Activated naive CD8-positive, alpha-beta T cell treated with anti-CD3 and anti-CD28 coated beads, Interleukin-2, amount 50 U/mL, for 16 hours (primary cell): ENCODE data around the gene FOXI1.
"Not testable (repeated sequence)": the region's sequence is repeated elsewhere in the genome, so short reads cannot be mapped to it uniquely, and the experiment has no call there.

Experiments
- DNase-seq: peaks from one replicate; pipeline ENCODE4 v3.0.0-alpha.2; 2020; ENCODE audit warnings: low read depth, low spot score

Gene FOXI1

DNA sequence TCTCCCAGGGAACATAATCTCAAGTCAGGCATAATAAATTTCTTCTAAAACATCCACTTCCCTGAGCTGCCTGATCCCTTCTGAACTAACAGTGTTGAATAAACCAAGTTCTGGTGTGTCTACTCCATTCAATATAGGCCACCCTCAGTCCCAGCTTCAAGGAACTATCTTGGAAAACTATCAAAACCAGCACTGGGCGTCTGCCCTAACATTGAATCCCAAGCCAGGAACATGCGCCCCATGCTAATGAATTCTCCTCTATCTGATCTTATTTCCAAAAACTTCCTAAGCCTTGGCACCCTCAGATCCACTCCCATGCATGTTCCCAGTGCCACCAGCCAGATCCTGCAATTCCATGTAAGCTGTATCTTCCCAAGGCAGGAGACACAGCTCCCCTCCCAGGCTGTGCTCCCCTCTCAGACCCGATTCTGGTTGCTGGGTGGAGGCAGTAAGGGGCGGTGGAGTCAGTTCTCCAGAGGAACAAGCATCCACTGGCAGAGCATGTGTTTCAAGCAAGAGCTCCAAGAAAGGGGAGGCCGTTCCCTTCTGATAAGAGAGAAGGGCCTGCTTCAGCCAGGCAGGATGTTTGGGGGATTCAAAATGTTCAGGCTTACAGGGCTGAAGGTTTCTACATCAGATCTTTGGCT lies 13.1 kb upstream of the FOXI1 start:
- DNase-seq = no peak

DNA sequence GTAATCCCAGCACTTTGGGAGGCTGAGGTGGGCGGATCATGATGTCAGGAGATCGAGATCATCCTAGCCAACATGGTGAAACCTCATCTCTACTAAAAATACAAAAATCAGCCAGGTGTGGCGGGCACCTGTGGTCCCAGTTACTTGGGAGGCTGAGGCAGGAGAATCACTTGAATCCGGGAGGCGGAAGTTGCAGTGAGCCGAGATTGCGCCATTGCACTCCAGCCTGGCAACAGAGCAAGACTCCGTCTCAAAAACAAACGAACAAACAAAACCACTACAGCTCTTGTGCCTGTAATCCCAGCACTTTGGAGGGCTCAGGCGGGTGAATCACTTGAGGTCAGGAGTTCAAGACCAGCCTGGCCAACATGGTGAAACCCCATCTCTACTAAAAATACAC lies 11.4 kb upstream of the FOXI1 start:
- DNase-seq = not testable (repeated sequence)

DNA sequence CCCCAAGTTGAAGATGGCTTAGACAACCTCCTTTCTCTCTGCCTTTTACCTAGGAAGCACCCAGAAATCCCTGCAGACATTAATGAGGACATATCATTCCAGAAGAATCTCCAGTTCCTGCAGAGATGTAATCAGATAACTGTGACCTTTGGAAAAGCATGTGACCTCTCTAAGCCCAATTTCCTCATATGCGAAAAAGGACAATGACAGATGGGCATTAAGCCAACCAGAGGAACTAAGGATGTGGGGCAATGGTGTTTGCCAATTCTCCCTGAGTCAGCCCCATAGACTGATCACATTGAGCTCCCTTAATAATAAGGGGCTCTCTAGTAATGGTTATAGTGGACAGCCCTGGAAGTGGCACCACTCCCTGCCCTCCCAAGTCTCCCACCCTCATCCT lies 10.1 kb upstream of the FOXI1 start:
- no peak for DNase-seq

DNA sequence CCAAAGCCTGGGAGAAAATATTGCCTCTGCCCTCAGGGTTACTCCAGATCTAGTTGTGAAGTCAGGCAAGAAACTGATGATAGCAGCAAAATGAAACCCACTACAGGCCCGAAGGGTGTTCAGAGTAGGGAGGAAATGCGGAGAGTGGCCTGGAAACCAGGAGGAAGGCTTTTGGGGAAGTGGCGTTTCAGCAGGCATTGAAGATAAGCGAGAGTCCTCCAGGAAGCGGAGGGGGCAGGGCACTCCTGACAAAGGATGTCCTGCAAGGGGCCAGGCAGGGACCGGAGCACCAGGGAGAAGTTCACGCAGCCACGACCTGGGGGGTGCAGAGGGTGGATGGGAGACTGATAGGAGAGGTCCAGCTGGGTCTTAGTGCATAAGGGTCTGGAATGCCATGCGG lies 7.8 kb upstream of the FOXI1 start:
- no peak for DNase-seq

DNA sequence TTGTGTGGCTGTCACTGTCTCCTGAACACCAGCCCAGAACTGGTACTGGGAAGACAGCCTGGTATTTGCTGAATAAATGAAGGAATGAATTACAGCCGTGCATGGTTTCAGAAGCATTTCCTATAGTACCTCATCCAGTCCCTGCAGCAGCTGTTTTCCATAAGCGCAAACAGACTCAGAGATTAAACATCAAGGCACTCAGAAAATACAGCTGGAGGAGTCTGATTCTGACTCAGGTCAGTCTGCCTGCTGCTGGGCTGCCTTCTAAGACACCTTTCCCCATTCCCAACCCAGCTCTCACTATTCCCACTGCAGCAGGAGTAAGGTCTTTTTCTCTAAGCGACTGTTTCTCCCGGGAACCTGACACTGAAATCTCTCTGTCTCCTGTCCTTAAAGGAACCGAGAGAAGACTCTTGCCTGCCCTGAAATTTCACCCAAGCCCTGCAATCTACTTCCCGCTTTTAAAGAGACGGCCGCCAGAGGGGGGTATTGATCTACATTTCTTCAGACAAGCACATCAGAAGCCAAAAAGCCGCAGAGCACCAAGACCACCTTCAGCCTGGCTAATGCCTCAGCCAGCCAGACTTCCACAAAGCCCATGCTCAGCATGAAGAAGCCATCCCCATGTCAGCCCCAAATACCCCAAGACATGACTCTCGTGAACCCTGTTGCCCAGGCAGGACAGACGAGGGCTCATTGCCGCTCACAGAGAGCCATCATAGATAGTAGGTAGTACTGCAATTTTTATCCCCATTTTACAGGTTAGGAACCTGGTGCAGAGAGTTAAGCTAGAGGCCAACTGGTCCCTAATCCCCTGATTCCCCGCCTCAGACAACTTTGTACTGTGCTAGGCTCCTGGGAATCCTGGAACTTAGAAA lies 5.4 kb upstream of the FOXI1 start:
- peak; percentile 37 for DNase-seq

DNA sequence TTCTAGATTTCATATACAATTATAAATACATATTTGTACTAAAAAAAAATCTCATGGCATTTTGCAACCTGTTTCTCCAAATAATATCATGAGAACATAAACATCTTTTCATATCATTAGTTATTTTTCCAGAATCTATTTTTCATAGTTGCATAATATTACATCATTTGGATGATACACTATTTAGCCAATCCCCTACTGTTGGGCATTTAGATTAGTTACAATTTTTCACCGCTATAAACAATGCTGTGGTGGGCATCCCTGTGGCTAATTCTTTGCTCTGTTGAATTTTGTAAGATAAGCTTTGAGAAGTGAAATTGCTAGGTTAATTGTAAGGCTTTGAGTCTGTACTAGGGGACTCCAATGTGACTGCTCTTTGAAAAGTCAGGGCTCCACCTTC lies 2.2 kb upstream of the FOXI1 start:
- no peak for DNase-seq

DNA sequence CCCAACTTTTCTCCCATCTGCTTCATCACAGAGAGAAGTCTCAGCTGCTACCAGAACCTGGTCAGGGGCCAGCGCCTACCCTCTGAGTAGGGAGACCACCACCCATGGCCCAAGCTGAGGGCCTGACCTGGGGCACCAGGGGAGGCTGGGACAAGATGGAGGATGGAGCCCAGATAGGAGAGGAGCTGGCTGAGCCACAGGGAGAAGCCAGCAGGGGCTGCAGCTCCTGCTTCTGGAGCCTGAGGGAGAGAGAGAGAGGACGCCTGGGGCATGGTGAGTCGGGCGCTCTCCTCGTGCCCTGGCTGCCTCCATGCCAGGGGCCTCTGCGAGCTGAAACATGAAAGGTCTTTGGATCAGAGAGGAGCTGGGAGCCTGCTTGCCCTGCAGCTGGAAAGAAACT lies 1.4 kb upstream of the FOXI1 start:
- DNase-seq = no peak

DNA sequence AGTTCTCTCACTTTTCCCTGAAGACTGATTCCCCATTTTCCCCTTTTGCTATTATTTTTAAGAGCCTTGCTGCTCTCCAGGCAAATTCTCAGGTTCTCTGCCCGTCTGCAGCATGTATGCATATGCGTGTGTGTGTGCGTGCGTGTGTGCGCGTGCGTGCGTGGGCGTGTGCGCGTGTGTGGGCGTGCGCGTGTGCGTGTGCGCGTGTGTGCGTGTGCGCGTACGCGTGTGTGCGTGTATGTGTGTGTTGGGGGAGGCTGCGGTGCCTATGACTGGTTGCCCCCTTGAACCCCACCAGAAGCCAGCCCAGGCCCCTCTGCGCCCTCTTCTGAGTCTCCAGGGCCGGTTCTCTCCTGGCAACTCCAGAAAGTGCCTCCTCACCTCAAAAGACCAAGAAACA lies 987 bp upstream of the FOXI1 start:
- DNase-seq = no peak

DNA sequence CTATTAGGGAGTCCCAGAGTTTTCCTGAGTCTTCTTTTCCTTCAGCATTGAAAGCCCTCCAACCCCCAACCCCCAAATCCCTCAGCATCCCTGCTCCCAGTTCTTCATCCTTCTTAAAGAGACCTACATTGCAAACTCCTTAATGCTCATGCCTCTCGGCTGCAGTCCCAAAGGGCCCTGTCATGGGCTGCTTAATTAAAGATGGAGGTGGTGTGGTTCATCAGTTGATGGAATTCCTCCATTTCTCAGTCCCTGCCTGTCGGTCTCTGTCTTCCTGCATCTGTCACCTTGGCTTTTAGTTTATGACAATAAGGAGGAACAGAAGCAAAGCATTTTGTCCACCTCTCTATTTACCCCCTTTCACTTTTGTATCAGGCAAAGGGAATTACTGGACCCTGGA lies 2.0 kb downstream of the FOXI1 start:
- DNase-seq = no peak

DNA sequence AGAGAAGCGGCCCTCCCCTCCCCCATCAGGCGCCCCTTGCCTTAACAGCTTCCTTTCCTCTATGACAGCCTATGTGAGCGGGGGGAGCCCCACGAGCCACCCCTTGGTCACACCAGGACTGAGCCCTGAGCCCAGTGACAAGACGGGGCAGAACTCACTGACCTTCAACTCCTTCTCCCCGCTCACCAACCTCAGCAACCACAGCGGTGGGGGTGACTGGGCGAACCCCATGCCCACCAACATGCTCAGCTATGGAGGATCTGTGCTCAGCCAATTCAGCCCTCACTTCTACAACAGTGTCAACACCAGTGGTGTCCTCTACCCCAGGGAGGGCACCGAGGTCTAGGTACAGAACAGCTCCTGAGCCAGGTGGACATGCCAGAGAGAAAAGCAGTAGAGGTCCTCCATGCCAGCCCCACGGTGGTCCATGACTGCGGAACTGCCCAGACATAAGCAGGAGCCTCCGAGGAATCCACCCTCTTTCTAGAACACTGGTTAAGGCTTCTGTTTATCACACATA lies 2.6 kb downstream of the FOXI1 start:
- DNase-seq = no peak

DNA sequence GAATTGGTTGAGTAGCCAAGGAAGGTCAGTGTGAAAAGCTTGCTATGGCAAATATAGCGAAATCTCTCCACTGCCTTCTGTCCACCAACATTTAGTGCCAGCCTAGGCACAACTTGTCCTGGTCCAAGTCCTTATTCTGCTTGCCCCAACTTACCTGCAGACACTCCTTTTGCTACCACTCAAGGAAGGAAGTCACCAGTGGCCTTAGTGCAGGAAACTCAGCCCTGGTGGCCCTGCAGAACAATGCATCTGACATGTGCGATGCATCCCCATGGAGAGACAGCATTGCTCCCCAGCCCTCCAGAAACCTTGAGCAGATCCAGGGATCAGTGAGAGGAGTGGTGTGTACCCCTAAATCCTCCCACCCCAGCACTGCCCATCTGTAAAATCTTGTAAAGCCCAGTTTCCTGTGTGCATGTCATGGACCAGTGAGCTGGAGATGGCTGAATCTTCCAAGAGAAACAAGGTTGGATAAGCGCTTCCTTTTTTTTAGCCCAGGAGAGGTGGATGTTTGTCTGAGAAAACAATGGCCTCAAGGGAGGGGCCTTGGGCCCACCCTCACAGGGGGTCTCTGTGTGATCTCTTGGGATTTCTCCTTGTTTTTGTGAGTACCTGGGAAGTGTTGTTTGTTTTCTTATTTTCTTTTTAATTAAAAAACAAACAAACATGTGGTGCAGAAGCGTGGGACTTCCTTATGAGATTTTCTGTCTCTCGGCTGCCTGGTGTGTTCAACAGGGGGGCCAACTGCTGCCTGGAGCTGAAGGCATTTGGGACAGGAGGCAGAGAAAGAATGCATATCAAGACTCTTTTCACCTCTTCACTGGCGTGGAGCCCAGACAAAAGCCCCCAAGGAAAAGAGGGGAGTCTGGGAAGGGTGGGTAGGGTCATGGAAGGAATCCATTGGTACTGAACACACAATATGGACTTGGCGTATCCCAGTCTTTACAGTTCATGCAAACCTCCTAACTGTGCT lies 3.6 kb downstream of the FOXI1 start:
- DNase-seq = no peak

DNA sequence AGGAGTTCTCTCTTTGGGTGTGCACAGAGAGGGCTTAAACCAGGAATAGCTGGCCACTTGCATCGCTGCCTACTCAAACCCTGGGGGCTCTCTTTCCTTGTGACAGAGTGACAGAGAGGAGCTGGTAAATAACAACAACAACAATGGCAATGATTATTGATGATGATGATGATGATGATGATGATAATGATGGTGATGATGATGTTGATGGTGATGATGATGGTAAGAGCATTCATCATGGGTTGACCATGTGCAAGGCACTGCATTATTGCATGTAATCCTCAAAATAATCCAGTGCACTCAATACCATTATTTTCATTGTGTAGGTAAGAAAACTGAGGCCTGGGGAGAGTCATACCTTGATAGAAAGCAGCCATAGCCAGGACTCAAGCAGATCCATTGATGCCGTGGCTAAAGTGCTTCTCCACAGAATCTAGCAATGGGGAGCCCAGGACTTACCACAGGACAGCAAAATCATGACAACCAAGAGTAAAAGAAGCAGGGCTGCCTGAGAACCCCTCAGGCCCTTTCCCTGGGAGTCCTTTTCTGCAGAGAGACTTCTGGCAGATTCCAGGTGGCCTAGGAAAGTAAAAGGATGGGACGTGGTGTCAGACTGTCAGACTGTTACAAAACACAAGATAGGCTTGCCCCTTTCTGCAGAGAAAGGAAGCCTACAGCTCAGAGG lies 4.8 kb downstream of the FOXI1 start:
- DNase-seq = no peak

DNA sequence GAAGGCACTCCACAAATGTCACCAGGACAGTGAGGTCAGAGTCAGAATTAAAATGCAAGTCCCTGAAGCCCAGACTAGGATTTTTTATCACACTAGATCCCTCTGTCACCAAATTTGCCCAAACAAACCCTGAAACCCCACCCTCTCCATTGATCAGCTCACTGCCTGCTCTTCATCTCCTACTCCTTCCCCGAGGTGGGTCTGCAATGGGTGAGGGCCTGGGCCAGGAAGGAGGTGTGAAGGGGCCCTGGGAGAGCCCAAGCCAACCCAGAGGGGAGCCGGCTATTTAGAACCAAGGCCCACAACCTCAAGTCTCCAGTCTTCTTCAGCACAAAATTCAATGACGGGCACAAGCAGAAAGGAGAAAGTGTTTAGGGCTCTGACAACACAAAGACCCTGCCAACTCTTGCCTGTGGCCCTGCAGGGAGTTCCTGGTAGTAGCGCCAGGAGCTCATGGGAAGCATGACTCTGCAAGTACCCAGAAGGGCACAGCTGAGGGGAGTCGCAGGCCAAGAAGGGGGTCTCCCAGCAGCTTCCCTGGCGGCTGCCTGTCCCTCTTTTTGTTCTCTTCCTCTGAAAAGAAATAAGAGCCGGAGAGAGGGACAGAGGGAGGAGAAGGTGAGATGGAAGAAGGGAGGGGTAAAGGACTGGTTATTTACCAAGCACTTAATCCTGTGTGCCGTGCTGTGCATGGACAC lies 5.5 kb downstream of the FOXI1 start:
- no peak for DNase-seq

DNA sequence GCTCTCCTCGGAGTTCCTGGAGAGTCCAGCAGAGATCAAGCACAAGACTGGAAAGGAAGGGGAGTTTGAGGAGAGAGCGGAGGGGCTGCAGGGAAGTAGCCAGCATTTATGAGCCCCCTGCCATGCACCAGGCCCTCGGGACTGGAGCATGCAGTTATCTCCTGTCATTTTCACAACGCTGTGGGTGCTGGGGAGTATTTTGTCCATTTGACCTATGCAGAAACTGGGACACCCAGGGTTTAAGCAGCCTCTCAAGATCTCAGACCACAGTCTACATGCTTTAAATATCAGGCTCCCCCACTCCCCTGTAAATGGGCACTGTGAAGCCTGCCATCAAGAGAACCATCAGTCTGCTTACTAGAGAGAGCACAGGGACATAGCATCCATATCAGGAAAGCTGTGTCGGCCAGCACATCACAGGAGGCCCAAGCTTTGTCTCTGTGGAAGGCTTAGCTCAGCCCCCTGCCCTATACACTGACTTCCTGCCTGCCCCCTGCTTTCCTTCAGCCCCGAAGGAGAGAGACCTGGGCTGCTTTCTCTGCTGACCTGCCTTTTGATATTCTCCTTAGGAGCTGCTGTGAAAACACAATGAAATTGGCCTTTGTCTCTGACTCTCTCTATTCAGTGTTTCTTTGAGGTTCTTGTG lies 7.3 kb downstream of the FOXI1 start:
- no peak for DNase-seq

DNA sequence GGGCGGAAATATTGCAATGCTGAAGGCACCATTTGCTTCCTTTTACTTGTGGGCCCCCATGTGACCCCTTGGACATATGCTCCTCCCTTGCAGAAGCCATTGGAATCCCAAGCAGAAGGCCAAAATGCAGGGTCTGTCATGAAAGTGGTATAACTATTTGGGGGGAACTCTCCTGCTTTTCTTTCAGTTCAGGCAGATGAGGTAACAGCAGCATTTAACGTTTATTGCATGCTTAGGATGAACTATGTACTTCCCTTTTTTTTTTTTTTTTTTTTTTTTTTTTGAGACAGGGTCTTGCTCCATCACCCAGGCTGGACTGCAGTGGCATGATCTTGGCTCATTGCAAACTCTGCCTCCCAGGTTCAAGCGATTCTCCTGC lies 7.8 kb downstream of the FOXI1 start:
- no peak for DNase-seq

DNA sequence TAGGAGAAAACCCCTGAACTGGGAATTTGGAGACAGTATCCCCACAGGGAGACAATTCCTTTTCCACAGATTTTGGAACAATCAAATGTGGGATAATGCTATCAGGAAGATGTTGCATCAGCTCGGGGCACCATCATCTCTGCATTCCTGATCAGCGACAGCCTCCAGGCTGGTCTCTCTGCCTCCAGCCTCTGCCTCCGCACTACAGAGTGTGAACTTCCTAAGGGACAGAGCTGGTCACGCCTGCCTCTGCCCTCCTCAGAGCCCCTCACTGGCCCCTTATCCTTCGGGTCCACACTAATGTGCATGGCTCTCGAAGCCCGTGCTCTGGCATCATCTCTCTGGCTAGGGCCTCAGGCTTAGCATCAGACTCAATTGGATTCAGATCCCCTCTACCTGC lies 8.6 kb downstream of the FOXI1 start:
- DNase-seq = no peak

DNA sequence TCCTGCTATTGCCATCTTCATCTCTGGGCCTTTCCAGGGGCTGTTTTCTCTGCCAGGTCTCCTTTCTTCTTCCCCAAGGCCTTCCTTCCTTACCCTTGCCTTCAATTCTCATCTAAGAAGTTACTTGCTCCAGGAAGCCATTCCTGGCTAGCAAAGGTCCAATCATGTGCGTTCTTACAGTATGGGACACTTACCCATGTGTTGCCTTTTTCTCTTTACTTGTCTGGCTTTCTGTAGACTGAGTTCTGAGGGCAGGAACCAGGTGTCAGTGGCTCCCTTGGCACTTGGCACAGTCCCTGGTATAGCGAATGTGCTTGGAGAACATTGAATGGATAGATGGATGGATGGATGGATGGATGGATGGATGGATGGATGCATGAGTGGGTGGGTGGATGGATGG lies 10.2 kb downstream of the FOXI1 start:
- DNase-seq = no peak

DNA sequence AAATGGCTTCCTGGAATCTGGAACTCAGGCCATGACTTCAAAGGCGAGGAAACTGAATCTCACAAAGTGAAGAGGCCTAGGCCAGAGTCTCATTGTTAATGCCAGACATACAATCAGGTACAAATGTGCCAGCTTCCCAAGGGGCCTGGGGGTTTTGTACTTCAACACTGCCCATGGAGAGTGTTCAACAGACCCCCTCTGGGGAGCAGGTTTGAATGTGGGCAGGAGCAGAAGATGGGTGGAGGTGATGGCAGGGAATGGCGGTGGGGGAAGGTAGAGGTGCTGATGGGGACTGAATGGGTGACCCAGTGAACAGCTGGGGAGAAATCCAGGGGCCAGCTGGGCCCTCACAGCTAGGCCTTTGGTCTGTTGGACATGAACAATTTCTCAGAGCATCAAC lies 12.0 kb downstream of the FOXI1 start:
- no peak for DNase-seq

DNA sequence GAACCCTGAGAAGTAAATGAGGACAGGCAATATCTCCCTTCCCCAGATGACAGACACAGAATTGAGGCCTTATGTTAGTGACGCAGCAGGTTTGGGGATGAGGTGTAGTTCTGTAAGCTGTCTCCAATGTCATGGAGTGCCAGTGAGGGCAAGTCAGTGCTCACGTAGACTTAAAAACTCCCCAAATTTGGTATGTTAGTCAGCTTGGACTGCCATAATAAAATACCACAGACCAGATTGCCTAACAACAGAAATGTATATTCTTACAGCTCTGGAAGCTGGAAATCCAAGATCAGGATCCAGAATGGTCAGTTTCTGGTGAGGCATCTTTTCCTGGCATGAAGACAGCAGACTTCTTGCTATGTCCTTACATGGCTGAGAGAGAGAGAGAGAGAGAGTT lies 14.9 kb downstream of the FOXI1 start:
- DNase-seq = no peak

DNA sequence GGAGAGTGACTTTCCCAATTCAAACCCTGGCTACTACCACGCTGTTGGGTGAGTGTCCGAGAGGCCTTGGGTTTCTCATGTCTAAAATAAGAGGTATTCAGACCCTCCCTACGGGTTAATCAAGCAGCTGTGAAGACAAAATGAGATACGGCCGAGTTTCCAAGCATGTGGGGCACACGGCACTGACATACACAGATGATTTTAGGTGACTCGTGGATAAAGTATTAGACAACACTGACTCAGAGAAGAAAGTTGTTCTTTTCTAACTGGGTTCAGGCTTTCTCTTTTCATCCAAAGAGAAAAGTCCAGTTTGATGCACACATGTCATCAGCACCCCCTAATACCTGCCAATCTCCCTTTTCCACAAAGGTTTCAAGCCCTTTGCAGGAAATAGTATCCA lies 15.6 kb downstream of the FOXI1 start:
- no peak for DNase-seq
